ENCODE data around the gene FHOD3.
"Not testable (repeated sequence)": the region's sequence is repeated elsewhere in the genome, so short reads cannot be mapped to it uniquely, and the experiment has no call there.

Gene FHOD3

GRCh38 chr18:36350251-36350651 is 52.7 kb downstream of the FHOD3 start:
- DNase-seq (ENCODE audit: low read depth in 2 of 2) = no peak

GRCh38 chr18:36350839-36351469 is 53.4 kb downstream of the FHOD3 start:
- DNase-seq (ENCODE audit: low read depth in 2 of 2) = no peak

GRCh38 chr18:36352384-36352783 is 54.9 kb downstream of the FHOD3 start:
- DNase-seq (ENCODE audit: low read depth in 2 of 2) = no peak

- no peak for DNase-seq (ENCODE audit: low read depth in 2 of 2)
Observed at GRCh38 chr18:36354989-36355388, 57.5 kb downstream of the FHOD3 start.

- DNase-seq (ENCODE audit: low read depth in 2 of 2) = no peak
Observed at GRCh38 chr18:36355511-36355910, 58.0 kb downstream of the FHOD3 start.

GRCh38 chr18:36356741-36357140 is 59.2 kb downstream of the FHOD3 start:
- DNase-seq (ENCODE audit: low read depth in 2 of 2) = not testable (repeated sequence)

GRCh38 chr18:36358141-36358540 is 60.6 kb downstream of the FHOD3 start:
- DNase-seq (ENCODE audit: low read depth in 2 of 2) = no peak

- DNase-seq (ENCODE audit: low read depth in 2 of 2) = no peak
Observed at GRCh38 chr18:36360256-36360909, 62.9 kb downstream of the FHOD3 start.

GRCh38 chr18:36364911-36365624 is 67.6 kb downstream of the FHOD3 start:
- no peak for DNase-seq (ENCODE audit: low read depth in 2 of 2)

- no peak for DNase-seq (ENCODE audit: low read depth in 2 of 2)
Observed at GRCh38 chr18:36365836-36366775, 68.6 kb downstream of the FHOD3 start.

GRCh38 chr18:36366994-36367839 is 69.7 kb downstream of the FHOD3 start:
- no peak for DNase-seq (ENCODE audit: low read depth in 2 of 2)

GRCh38 chr18:36368889-36369288 is 71.4 kb downstream of the FHOD3 start:
- no peak for DNase-seq (ENCODE audit: low read depth in 2 of 2)

GRCh38 chr18:36372903-36373311 is 75.4 kb downstream of the FHOD3 start:
- no peak for DNase-seq (ENCODE audit: low read depth in 2 of 2)

- DNase-seq (ENCODE audit: low read depth in 2 of 2) = no peak
Observed at GRCh38 chr18:36374262-36374661, 76.7 kb downstream of the FHOD3 start.

GRCh38 chr18:36375118-36375517 is 77.6 kb downstream of the FHOD3 start:
- no peak for DNase-seq (ENCODE audit: low read depth in 2 of 2)

GRCh38 chr18:36376361-36376760 is 78.8 kb downstream of the FHOD3 start:
- DNase-seq (ENCODE audit: low read depth in 2 of 2) = no peak

- DNase-seq (ENCODE audit: low read depth in 2 of 2) = no peak
Observed at GRCh38 chr18:36377626-36378025, 80.1 kb downstream of the FHOD3 start.

- DNase-seq (ENCODE audit: low read depth in 2 of 2) = no peak
Observed at GRCh38 chr18:36378205-36378604, 80.7 kb downstream of the FHOD3 start.

GRCh38 chr18:36379435-36379984 is 82.0 kb downstream of the FHOD3 start:
- no peak for DNase-seq (ENCODE audit: low read depth in 2 of 2)

GRCh38 chr18:36380173-36380827 is 82.8 kb downstream of the FHOD3 start:
- DNase-seq (ENCODE audit: low read depth in 2 of 2) = no peak
